NCI-H82 treated with DMSO at 0.1 percent for 48 hours (cell line): ENCODE results near the gene RAC3.

Experiments used
- DNase-seq: peaks from one replicate; lab custom pipeline; 2025; ENCODE audit not compliant: unreplicated experiment; lab: John Stamatoyannopoulos, UW

The RAC3 gene

DNA sequence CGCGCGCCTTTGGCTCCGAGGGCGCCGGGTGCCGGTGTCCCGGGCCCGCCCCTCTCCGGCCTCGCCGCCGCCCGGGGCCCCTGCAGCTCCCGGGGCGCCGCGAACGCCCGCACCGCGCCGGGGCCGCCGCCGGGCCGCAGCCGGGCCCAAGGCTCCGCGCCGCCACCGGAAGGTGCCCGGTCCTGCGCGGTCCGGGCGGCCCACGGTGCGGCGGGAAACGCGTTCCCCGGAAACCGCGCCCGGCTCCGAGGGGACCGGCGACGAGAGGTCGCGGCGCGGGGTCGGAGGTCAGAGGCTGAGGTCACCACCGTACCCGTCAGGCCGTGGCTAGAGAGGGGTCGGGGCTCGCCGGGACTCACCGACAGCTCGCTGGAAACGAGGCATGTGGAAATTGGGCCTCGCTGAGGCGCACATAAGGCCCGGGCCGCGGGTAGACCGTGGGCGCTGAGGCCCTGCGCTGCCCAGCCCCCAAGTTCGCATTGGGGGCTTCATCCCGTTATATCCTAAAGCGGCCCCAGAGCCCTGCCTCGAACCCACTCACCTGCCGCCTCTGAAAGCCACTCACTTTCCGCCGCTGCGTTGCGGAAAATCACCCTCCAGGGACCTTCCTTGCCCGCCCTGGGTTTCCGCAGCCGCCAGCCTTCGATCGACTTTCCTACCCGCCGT lies 34.3 kb downstream of the RAC3 start, which contains the start of gene DUS1L:
Gene DUS1L, minus strand, starts transcription at position 167 of the 666 bp plus-strand sequence. CDS start 745 bp downstream, outside the sequence.
- DNase-seq: no peak

DNA sequence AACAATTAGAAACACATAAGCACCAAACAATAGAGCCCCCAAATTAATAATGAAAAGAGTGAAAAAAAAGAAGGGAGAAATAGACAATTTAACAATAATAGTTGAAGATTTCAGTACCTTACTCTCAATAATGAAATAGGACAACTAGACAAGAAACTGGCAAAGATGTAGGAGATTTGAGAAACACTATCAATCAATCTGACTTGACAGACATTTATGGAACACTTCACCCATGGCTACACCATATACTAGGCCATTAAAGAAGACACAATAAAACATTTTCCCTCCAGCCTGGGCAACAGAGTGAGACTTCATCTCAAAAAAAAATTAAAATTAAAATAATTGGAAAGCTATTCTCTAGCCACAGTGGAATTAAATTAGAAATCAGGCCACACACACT lies 39.1 kb downstream of the RAC3 start:
- no peak for DNase-seq

DNA sequence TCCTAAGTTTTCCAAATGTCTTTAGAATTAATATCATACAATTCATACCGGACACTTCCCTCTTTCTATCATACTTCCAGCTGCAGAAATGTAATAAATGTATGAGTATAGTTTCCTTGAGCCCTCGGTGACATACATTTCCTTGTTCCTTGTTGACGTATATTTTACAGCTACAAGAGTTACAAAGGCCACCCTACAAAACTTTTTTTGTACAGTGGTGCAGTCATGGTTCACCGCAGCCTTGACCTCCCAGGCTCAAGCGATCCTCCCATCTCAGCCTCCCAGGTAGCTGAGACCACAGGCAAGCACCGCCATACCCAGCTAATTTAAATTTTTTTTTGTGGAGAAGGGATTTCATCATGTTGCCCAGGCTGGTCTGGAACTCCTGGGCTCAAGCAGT lies 41.3 kb downstream of the RAC3 start:
- DNase-seq: no peak

DNA sequence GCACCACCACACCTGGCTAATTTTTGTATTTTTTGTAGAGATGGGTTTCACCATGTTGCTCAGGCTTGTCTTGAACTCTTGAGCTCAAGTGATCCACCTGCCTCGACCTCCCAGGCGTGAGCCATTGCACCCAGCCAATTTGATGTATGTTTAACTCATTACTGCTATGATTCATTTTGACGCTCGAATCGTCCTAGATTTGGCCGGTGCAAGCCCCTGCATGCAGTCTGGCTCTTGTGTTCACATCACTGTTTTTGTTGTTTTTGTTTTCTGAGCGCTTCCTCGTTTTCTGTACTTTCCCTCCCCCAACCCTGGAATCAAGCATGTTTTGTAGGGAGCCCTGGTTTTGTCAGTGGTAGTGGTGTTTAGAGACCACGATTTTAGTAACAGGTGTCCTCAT lies 42.0 kb downstream of the RAC3 start:
- DNase-seq: no peak

DNA sequence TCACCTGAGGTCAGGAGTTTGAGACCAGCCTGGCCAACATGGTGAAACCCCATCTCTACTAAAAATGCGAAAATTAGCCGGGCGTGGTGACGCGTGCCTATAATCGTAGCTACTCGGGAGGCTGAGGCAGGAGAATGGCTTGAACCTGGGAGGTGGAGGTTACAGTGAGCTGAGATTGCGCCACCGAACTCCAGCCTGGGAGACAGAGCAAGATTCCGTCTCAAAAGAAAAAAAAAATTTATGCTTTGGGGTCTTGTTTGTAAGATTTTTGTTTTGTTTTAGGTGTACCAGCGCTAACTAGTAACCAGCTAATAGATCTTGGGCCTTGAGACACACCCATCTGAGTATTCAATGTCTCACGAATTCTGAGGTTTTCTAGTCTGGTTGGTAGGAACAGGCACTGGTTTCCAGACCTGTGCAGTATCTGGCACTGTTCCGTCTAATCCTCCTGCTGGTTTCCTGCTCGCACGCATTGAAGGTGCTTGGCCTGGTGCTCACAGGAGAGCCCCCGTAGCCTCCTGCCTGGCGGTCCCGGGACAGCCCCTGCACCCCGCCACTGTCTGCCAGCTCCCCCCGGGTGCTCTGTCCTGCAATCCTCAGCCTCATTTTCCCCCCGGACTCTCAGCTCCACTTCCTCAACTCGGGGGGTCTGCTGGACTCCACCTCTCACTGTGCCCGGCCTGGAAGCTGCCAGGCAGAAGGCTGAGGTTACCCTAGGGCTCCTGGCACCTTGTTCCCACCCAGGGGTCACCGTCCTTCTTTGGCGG lies 44.7 kb downstream of the RAC3 start:
- no peak for DNase-seq

DNA sequence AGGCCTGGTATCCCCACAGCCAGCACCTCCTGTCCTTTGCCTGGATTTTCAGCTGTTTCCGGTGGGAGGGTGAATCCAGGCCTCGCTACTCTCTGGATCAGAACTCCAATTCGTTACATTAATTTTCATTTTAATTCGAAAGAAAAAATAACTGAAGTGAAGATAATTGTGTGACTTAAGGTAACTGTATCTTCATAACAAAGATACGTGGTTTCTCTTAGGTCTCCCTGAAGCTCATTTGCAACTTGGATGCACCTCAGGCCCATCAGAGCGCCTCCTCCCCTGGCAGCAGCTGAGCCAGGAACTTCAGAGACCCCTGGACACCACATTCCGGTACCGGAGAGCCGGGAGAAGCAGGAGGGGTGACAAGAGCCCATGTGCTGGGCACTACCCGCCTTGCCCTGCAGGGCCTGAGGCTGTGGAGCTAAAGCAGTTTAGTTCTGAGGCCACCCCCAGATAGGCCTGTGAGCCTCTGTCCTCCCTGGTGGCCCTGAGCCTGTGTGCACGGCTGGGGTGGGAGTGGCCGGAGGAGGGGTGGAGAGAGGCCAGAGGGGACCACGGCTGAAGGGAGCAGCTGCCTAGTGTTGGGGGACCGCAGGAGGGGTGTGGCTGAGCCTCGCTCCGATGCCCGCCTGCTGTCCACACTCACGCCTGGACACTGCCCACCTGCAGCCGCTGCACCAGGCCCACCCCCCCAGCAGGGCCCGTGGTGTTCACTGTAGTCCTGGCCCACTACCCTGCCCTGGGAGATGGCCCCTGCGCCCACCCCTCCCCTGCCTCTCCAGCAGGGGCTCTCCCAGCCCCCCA lies 45.5 kb downstream of the RAC3 start:
- DNase-seq: no peak

DNA sequence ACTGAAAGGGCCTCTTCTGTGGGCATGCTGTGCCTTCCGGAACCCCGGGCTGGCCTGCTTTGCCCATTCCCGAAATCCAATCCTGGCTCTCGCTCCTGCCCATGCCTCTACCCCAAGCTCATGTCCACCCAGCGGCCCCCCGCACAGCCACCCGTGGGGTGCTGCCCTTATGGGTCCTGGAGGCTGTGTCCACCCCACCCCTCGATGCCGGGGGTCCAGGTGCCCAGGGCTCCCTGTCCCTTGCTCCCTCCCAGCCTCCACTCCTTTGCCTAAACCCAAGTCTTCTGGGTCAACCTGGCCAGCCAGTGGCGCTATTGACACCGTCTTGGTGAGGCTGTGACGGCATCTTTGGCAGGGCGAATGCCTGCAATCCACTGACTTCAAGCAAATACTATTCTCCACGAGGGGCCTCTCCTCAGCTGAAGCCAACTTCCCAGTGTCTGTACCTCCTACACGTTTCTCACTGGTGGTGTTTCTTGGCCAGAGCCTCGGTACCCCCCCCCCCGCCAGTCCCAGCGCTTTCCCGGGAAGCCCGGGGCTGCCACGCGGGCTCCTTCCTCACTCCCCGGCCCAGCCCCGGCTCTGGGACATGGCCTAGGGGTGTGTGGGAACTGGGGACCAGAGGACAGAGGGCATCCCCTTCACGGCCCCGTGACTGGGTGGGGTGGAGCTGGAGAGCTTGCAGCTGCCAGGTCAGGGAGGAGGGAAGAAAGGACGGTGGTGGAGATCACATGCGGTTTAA lies 46.3 kb downstream of the RAC3 start:
- DNase-seq: no peak

DNA sequence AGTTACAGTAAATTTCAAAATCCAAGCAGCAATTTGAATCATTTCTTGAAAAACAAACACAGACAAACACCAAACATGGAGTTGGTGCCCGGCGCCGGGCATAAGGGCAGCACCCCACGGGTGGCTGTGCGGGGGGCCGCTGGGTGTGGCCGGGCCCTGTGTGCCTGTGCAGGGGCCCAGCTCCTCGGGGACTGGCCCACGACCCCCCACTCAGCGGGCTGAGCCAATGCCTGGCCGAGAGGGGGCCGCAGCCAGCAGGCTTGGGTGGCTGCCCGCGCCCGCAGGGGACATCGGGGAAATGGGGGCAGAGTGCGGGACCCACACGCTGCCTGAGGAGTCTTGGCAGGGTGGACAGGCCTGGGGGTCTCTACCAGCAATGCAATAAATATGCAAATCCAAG lies 47.0 kb downstream of the RAC3 start:
- no peak for DNase-seq

DNA sequence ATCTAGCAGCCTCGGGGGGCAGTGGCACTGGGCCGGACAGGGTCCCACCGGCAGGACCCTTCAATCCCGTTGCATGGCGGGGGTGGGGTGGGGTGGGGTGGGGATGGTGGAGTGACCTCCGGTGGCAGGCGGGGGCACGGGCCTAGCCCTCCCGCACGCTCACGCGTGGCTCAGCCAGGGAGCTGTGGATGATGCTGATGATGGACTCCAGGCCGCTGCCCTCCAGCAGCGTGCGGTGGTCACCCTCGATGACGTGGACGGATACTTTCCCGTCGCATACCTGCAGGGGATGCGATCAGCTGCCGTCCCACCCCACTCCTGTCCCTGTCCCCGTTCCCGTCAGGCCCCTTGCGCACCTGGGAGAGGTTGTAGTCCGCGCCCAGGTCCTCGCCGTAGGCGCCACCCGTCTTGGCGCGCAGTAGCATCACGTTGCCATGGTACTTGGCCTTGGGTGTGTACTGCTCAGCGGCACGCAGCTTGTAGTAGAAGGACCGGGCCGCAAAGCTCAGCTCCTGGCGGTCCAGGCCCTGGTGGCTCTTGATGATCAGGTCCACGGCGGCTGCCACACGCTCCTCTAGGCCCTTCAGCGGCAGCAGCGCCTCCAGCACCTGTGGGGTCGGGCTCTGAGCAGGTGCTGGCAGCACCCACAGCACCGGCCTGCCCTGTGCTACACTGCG lies 47.7 kb downstream of the RAC3 start:
- DNase-seq: no peak

DNA sequence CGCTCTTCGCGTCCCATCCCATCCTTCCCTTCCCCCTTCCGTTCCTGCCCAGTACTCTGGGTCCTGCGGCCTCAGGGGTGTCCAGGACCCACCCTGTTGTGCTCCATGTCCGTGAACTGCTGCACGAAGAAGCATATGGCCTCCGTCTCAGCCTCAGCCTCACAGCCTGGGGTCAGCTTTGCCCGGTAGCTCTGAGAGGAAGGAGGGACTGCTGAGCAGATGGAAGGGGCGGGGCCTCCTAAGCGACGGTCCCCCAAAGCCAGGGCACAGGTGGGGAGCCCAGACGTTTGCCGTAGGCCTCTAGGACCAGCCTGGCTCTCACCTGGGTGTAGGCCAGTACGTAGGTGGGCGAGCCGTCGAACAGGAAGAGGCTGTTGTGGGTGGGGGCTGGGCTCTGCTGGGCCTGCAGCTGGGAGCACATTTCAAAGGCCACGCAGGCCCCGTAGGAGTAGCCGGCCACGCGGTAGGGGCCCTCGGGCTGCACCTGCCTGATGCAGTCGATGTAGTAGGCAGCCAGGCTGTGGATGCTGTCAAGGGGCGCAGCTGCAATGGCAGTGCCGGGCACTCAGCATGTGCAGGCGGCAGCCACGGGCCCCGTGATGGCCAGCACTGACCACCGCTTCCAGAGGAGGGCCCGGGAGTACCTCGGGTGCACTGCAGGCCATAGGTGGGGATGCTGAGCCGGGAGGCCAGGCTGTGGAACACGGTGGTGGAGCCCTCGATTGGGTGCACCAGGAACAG lies 48.7 kb downstream of the RAC3 start:
- no peak for DNase-seq

DNA sequence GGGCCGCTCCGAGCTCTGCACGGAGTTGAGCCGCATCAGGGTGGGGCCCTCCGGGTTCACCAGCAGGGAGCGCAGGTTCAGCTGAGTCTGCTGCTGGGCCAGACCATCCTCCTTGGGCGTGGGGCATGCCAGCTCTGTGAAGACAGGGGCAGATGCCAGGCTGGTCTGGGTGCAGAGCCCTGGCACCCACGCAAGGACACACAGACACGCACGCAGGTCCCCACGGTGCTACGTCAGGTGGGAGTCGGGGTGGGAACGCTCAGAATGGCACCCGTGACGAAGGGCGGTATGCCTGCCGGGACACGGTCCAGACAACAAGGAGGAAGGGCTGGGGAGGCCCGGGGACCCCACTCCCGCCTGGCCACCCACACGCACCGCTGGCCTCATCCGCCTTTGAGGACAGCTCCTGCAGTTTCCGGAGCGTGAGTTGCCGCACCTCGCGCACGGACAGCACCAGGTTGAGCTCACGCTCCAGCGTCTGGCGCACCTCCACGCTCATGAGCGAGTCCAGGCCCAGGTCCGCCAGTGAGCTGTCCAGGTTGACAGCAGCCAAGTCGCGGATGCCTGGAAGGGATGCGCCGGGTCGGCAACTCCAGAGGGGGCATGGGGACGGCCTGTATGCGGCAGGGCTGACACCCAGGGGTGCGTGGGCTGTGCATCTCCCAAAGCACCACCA lies 49.4 kb downstream of the RAC3 start:
- DNase-seq: no peak

DNA sequence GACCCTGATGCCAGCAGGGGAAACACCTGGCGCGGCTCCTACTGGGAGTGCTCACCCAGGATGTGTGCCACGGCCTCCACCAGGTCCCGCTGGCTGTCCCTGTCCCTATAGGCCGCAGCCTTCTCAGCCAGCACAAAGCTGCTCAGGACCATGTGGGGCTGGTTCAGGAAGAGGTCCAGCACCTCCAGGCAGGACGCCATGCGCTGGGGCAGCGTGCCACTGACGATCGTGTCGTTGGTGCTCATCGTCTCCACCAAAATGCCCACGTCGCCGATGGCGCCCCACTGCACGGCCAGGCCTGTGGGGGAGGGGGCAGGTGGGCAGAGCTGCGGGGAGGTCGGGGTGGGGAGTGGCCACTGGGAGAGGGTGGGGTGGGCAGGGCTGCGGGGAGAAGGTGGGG lies 50.1 kb downstream of the RAC3 start:
- no peak for DNase-seq

DNA sequence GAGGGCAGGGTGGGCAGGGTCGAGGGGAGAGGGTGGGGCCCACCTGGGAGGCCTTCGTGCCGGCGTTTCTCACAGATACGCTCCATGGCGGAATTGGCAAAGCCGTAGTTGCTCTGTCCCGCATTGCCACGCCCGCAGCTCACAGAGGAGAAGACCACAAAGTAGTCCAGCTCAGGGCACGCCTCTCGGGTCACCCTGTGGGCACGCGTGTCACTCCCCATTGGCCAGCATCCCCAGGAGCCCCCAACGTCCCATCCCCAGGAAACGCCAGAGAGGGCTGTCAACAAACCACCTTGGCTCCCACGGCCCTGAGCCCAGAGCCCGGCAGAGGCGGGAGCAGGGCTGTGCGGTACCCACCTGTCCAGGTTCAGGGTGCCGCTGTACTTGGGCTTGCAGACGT lies 50.5 kb downstream of the RAC3 start:
- no peak for DNase-seq

DNA sequence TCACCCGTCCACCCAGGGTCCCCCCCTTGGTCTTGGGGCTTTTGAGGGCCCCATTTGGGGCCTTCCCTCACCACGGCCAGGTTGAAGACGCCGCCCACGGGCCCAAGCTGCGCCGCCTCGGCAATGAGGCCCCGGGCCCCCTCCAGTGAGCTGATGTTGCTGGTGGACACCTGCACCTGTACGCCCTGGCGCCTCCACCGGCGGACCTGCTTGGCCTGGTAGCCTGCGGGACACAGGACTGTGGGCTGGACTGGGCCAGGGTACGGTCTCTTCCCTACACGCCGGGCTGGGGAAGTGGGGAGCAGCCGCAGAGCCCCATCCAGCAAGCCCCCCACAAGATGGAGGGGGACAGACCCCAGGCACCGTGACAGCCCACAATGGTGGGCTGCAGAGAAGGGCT lies 51.0 kb downstream of the RAC3 start:
- no peak for DNase-seq

DNA sequence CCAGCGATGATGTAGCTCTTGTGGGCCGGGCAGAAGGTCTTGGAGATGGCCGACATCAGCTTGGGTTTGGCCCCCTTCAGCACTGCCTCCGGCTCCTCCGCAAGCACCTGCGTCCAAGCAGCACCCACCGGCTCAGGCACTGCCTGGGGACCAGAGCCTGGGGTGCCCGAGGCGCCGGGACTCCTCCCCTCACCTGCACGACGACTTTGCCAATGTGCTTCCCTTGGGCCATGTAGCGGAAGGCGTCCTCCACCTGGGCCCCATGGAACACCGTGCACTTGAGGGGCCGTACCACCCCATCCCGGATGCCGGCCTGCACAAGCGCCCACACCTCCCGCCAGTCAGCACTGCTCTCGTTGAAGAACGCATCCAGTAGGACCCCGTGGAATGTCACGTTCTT lies 51.5 kb downstream of the RAC3 start:
- DNase-seq: no peak
